Mesenchymal stem cell (in vitro differentiated cells and primary cell): Measurements from ENCODE around the gene TRIM44.
"Not testable (repeated sequence)": the region's sequence is repeated elsewhere in the genome, so short reads cannot be mapped to it uniquely, and the experiment has no call there.

Experiments used
- DNase-seq: peaks from one replicate; pipeline ENCODE4 v3.0.0-alpha.2; 2013
- H2AFZ ChIP-seq: one replicate; pipeline ENCODE4 v1.6.1; 2013; ENCODE audit warnings: low read depth, mild to moderate bottlenecking, control low read depth, inconsistent platforms, low read length, moderate library complexity
- H2AK5ac ChIP-seq: 2 replicates; pipeline ENCODE4 v1.6.1; 2013; ENCODE audit warnings: low read length, moderate library complexity, mild to moderate bottlenecking, inconsistent platforms; ENCODE audit not compliant: severe bottlenecking
- H2BK120ac ChIP-seq: one replicate; pipeline ENCODE4 v1.6.1; 2013; ENCODE audit warnings: low read depth, mild to moderate bottlenecking, inconsistent platforms, low read length, moderate library complexity
- H2BK12ac ChIP-seq, 2 experiments: one replicate each; pipeline ENCODE4 v1.6.1; 2013; ENCODE audit warnings: inconsistent platforms in 2 of 2, low read length in 2 of 2, mild to moderate bottlenecking in 2 of 2, moderate library complexity in 2 of 2, control low read depth in 1 of 2
- H2BK15ac ChIP-seq: one replicate; pipeline ENCODE4 v1.6.1; 2013; ENCODE audit warnings: mild to moderate bottlenecking, low read depth, inconsistent platforms; ENCODE audit not compliant: poor library complexity, severe bottlenecking
- H2BK5ac ChIP-seq: 2 replicates; pipeline ENCODE4 v1.6.1; 2013; ENCODE audit warnings: low read depth, mild to moderate bottlenecking, low read length, control low read depth, inconsistent platforms; ENCODE audit not compliant: poor library complexity, severe bottlenecking
- H3K14ac ChIP-seq, 2 experiments: one replicate each; pipeline ENCODE4 v1.6.1; 2013; ENCODE audit warnings: inconsistent platforms in 2 of 2, low read length in 2 of 2, control low read depth in 1 of 2, mild to moderate bottlenecking in 1 of 2, moderate library complexity in 1 of 2
- H3K18ac ChIP-seq, 2 experiments: one replicate each; pipeline ENCODE4 v1.6.1; 2013; ENCODE audit warnings: inconsistent platforms in 2 of 2, low read length in 2 of 2, control low read depth in 1 of 2, low read depth in 1 of 2, mild to moderate bottlenecking in 1 of 2
- H3K23ac ChIP-seq, 2 experiments: one replicate each; pipeline ENCODE4 v1.6.1; 2013; ENCODE audit warnings: inconsistent platforms in 2 of 2, low read length in 2 of 2, mild to moderate bottlenecking in 2 of 2, moderate library complexity in 2 of 2, control low read depth in 1 of 2
- H3K27ac ChIP-seq: 2 replicates; pipeline ENCODE4 v1.5.1; 2013; ENCODE audit warnings: mild to moderate bottlenecking, moderate library complexity, low read length, control low read depth, inconsistent platforms; ENCODE audit not compliant: poor library complexity, severe bottlenecking
- H3K27me3 ChIP-seq, 2 experiments: 2 replicates each; pipeline versions ENCODE4 v1.6.1 to v1.7.0; 2013; ENCODE audit warnings: low read length in 2 of 2, mild to moderate bottlenecking in 2 of 2, moderate library complexity in 2 of 2, control low read depth in 1 of 2, inconsistent platforms in 1 of 2; ENCODE audit not compliant: control insufficient read depth in 1 of 2, insufficient read depth in 1 of 2
- H3K36me3 ChIP-seq, 2 experiments: 2 replicates each; pipeline versions ENCODE4 v1.6.1 to v1.7.0; 2013; ENCODE audit warnings: low read length in 2 of 2, control low read depth in 1 of 2, inconsistent platforms in 1 of 2, low read depth in 1 of 2, mild to moderate bottlenecking in 1 of 2; ENCODE audit not compliant: insufficient read depth in 2 of 2, control insufficient read depth in 1 of 2
- H3K4ac ChIP-seq, 2 experiments: one replicate each; pipeline ENCODE4 v1.6.1; 2013; ENCODE audit warnings: inconsistent platforms in 2 of 2, low read length in 2 of 2, mild to moderate bottlenecking in 2 of 2, moderate library complexity in 2 of 2, control low read depth in 1 of 2, low read depth in 1 of 2
- H3K4me1 ChIP-seq: 2 replicates; pipeline ENCODE4 v1.6.1; 2013; ENCODE audit warnings: low read depth, low read length, control low read depth; ENCODE audit not compliant: control insufficient read depth, insufficient read depth
- H3K4me2 ChIP-seq: 2 replicates; pipeline ENCODE4 v1.6.1; 2013; ENCODE audit warnings: low read length, mild to moderate bottlenecking, inconsistent platforms; ENCODE audit not compliant: poor library complexity, severe bottlenecking
- H3K4me3 ChIP-seq, 2 experiments: 2 replicates each; pipeline versions ENCODE4 v1.5.1 to v1.7.0; 2013; ENCODE audit warnings: low read length in 2 of 2, mild to moderate bottlenecking in 2 of 2, control low read depth in 1 of 2, low read depth in 1 of 2; ENCODE audit not compliant: insufficient read depth in 1 of 2
- H3K79me1 ChIP-seq: replicated peaks from 2 replicates; pipeline ENCODE4 v1.6.1; 2013; ENCODE audit warnings: mild to moderate bottlenecking, control low read depth, low read length, inconsistent platforms; ENCODE audit not compliant: poor library complexity, severe bottlenecking
- H3K9ac ChIP-seq: 2 replicates; pipeline ENCODE4 v1.7.0; 2013; ENCODE audit warnings: mild to moderate bottlenecking, low read length, moderate library complexity
- H3K9me3 ChIP-seq: 2 replicates; pipeline ENCODE4 v1.7.0; 2013; ENCODE audit warnings: mild to moderate bottlenecking, low read length; ENCODE audit not compliant: control insufficient read depth
- H4K8ac ChIP-seq: one replicate; pipeline ENCODE4 v1.6.1; 2013; ENCODE audit warnings: inconsistent platforms, mild to moderate bottlenecking, low read length, moderate library complexity
- H4K91ac ChIP-seq: one replicate; pipeline ENCODE4 v1.6.1; 2013; ENCODE audit warnings: mild to moderate bottlenecking, low read length, inconsistent platforms
- WGBS: methylation state at CpG from one replicate; pipeline ENCODE4 v1.1.7; 2013; ENCODE audit warnings: mixed read lengths; 5-methylcytosine and 5-hydroxymethylcytosine counted together

Gene TRIM44

DNA sequence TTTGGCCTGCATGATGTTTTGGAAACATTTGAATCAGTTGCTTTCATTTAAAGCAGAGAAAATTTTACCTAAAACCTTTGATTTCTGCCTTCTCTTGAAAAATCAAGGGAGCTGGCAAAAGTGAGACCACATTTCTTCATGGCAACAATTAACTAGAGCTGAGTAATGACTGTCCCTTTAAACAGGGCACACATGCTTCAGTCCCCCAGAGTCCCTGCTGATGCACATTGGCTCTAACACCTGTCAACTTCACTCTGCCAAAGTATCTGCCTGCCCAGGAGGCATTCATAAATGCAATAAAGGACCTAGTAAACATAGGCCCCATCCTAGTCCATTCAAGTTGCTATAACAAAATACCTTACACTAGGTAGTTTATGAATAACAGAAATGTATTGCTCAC lies 194.2 kb downstream of the TRIM44 start:
- no peaks in the 10 kb centered on the region for H3K36me3 ChIP-seq
- no peak for DNase-seq

DNA sequence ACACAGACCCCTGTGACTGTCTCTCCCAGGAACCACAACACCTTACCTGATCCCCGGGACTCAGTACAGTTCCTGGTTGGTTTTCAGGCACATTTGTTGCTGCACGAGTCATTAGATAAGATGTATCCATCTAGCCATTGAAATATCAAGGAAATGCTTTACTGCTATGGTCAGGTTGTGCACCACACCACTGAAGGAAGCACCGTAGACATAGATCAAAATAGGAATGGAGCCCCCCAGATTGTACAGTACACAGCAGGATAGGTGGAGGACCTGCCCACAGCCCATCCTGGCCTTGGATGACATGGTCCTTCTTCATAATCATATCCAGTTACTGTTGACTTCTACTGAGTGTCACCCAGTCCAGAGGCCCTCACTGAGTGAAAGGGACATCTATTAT lies 195.3 kb downstream of the TRIM44 start:
- Histone ChIP-seq H2BK120ac (no peak overlapping the region), H3K27ac (no peak overlapping the region), H3K9ac (no peak overlapping the region), H4K8ac (no peak overlapping the region), H3K36me3 (no peaks in the 10 kb centered on the region), H2BK12ac (no peak overlapping the region), H3K4me1 (no peaks in the 10 kb centered on the region), H3K18ac (no peak overlapping the region), H3K79me1 (no peaks in the 10 kb centered on the region), H3K4me2 (no peak overlapping the region), H3K14ac (no peak overlapping the region), H2AFZ (no peak overlapping the region), H2BK15ac (no peak overlapping the region), H3K27me3 (peaks cover 0 to 7% of the 10 kb centered on the region in 2 experiments), H3K9me3 (no peaks in the 10 kb centered on the region), H3K4me3 (no peak overlapping the region), H3K4ac (no peak overlapping the region), H3K23ac (no peak overlapping the region), H2BK5ac (no peak overlapping the region), H4K91ac (no peak overlapping the region), H2AK5ac (no peak overlapping the region)
- WGBS: 78% methylated on average over 3 of the region's 3 CpGs
- DNase-seq: no peak

More for the DNA sequence above, 194.2 kb downstream of the TRIM44 start:
- Histone ChIP-seq H3K27me3 (peaks cover 0 to 4% of the 10 kb centered on the region in 2 experiments), H2AK5ac (no peak overlapping the region), H2BK5ac (no peak overlapping the region), H3K18ac (no peak overlapping the region), H2AFZ (no peak overlapping the region), H3K4me1 (no peaks in the 10 kb centered on the region), H3K4me3 (no peak overlapping the region), H2BK12ac (no peak overlapping the region), H3K4ac (no peak overlapping the region), H3K14ac (no peak overlapping the region), H3K9me3 (no peaks in the 10 kb centered on the region), H3K27ac (no peak overlapping the region), H4K91ac (no peak overlapping the region), H3K4me2 (no peak overlapping the region), H4K8ac (no peak overlapping the region), H3K9ac (no peak overlapping the region), H2BK120ac (no peak overlapping the region), H3K23ac (no peak overlapping the region), H2BK15ac (no peak overlapping the region), H3K79me1 (no peaks in the 10 kb centered on the region)

DNA sequence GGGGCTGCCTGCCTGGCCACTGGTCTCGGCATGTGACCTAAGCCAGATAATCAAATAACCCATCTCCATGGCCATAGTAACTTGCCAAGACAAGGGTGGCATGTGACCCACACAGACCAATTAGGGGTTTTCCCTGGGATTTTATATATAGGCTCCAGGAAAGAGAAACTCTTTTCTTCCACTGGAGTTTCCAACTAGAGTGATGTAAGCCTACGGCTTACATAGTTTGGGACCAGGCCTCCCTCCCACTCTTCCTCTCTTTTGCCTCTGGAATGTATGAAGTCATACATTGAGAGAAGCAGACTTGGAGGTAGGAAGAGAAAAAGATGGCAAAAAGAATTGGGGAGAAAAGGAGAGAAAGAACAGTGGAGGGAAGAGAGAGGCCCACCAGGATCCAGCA lies 196.7 kb downstream of the TRIM44 start:
- no peak overlapping the region for H3K4ac ChIP-seq
- peak; percentile 3 for DNase-seq
- H3K79me1 ChIP-seq: no peaks in the 10 kb centered on the region
- no peak overlapping the region for H3K23ac ChIP-seq
- no peak overlapping the region for H3K14ac ChIP-seq
- H4K8ac ChIP-seq: no peak overlapping the region
- H2AK5ac ChIP-seq: no peak overlapping the region
- no peak overlapping the region for H2AFZ ChIP-seq
- no peaks in the 10 kb centered on the region for H3K9me3 ChIP-seq
- H3K18ac ChIP-seq: no peak overlapping the region
- H3K36me3 ChIP-seq: no peaks in the 10 kb centered on the region
- H3K4me2 ChIP-seq: no peak overlapping the region
- 100% methylated on average over 1 of the region's 2 CpGs for WGBS
- H3K27ac ChIP-seq: no peak overlapping the region
- peaks cover 0 to 7% of the 10 kb centered on the region in 2 experiments for H3K27me3 ChIP-seq
- H4K91ac ChIP-seq: no peak overlapping the region
- no peak overlapping the region for H2BK120ac ChIP-seq
- no peaks in the 10 kb centered on the region for H3K4me1 ChIP-seq
- no peak overlapping the region for H3K9ac ChIP-seq
- no peak overlapping the region for H2BK5ac ChIP-seq
- no peak overlapping the region for H2BK15ac ChIP-seq
- no peak overlapping the region for H2BK12ac ChIP-seq
- H3K4me3 ChIP-seq: no peak overlapping the region

DNA sequence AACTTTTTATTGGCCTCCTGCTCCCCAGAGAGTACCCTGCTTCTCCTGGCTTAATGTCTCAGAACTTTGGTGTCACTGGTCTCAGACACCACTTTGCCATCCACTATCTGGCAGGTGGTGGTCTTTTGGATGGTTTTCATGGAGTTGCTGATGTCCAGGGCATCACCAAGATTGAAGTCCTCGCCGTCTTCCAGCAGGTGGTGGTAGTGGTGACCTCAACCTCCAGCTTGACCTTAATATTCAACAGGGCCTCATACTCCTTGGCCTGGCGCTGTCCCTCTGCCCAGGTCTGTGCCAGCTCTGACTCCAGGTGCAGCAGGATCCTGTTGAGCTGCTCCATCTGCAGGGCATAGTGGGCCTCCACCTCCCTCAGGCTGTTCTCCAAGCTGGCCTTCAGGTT lies 197.6 kb downstream of the TRIM44 start:
- H3K4me3 ChIP-seq, H4K8ac ChIP-seq, H3K27ac ChIP-seq, H3K4me1 ChIP-seq, H3K9ac ChIP-seq, H3K23ac ChIP-seq, H2AFZ ChIP-seq, H3K14ac ChIP-seq, H3K36me3 ChIP-seq, H3K4ac ChIP-seq, H2BK5ac ChIP-seq, DNase-seq, H3K4me2 ChIP-seq, H2BK120ac ChIP-seq, H3K27me3 ChIP-seq, H4K91ac ChIP-seq, H3K79me1 ChIP-seq, H2BK15ac ChIP-seq, H2AK5ac ChIP-seq, H2BK12ac ChIP-seq, H3K18ac ChIP-seq, H3K9me3 ChIP-seq: not testable (repeated sequence)
- WGBS: 100% methylated on average over 3 of the region's 3 CpGs
